Measurements from ENCODE around the gene FOXN3. TPM values are rescaled to one million over a fixed set of nuclear protein-coding genes. Genes with fewer than 3 reads are reported as not detected.

The FOXN3 gene
- total and polyA plus RNA-seq, 2 donors (not counting 3 experiments of a cell fraction or from before 2014, with no cell fraction given): 16.9 to 41.8 TPM

DNA sequence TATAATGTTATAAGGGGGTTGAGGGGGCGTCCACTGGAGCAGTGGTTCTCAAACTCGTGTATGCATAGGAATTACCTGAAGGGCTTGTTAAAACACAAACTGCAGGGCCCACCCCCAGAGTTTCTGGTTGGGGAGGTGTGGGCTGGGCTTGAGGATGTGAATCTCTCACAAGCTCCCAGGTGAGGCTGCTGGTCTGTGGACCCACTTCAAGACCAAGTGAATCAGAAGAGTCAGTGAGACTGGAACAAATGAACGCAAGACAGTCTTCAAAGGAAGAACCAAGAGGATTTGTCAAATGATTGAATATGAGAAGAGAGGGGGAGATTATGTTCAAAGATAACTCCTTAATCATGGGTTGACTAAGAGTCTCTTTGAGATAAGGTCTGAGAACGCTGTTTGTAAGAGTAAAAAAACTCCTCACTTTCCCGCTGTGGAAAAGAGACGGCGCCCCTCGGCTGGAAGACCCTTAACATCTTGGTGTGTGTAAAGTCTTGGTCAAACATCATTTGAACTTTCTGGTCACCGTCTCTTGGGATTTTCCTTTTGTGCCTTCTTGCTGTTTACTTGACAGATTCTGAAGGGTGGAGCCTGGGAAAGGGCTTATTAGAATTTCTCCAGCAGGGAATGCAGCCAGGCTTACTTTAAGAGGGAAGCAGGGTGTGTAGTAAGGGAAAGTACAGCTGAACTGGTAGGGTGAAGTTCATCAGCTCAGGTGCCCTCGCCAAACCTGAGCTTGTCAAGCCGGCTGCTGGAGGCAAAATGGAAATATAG, 5.3 kb upstream of the FOXN3 start:
- ChIA-PET CTCF (no interaction called here), POLR2A (no interaction called here)
- no TSS peak for BruUV-seq (replicated peaks)
- H3K4me2 ChIP-seq (ENCODE audit: insufficient read depth, low read length): no peak overlapping the region
- no peaks in the 10 kb centered on the region for H3K79me2 ChIP-seq (ENCODE audit: control insufficient read depth, insufficient read depth, low read length)
- intact Hi-C loops (cut with micrococcal nuclease) (no loop called here), dilution Hi-C loops (cut with MboI; ENCODE audit: extremely low pct_ligation_motif_present, low sequenced_read_pairs) (no loop called here)
- no peak overlapping the region for H3K27ac ChIP-seq (ENCODE audit: insufficient read depth, low read depth, low read length)
- no peak overlapping the region for H2AFZ ChIP-seq (ENCODE audit: low read depth, low read length)
- no peaks in the 10 kb centered on the region for H3K27me3 ChIP-seq (ENCODE audit: control insufficient read depth in 2 of 2, insufficient read depth in 2 of 2, low read length in 2 of 2)
- DNase-seq (ENCODE audit: low read depth, low spot score) (no peak), FAIRE-seq (no peak)
- no peak overlapping the region for H3K9ac ChIP-seq (replicated peaks; ENCODE audit: extremely low read depth, insufficient read depth, low read length)
- H3K4me1 ChIP-seq (ENCODE audit: control insufficient read depth, extremely low read depth, insufficient read depth, low read length): peaks cover 3% of the 10 kb centered on the region
- H4K20me1 ChIP-seq (replicated peaks; ENCODE audit: control insufficient read depth, extremely low read depth, insufficient read depth, low read length): no peaks in the 10 kb centered on the region
- H3K4me3 ChIP-seq (replicated peaks in 1 of 3; ENCODE audit: insufficient read depth in 1 of 3, low read depth in 1 of 3, low read length in 3 of 3): no peak overlapping the region
- no peaks in the 10 kb centered on the region for H3K9me1 ChIP-seq (replicated peaks; ENCODE audit: control insufficient read depth, extremely low read depth, insufficient read depth, low read length)
- H3K36me3 ChIP-seq (ENCODE audit: control insufficient read depth in 2 of 2, extremely low read depth in 1 of 2, insufficient read depth in 2 of 2, low read length in 2 of 2): no peaks in the 10 kb centered on the region
- TF ChIP-seq FOS (IDR thresholded peaks at IDR 0.05; ENCODE audit: borderline replicate concordance, insufficient read depth, low read length) (no peak), POLR2AphosphoS5 (IDR thresholded peaks at IDR 0.05; ENCODE audit: insufficient read depth, low read depth, low read length) (no peak), JUN (IDR thresholded peaks at IDR 0.05; ENCODE audit: borderline replicate concordance, insufficient read depth, insufficient read length, low read depth) (no peak), MYC (IDR thresholded peaks at IDR 0.05; ENCODE audit: low read depth, low read length) (no peak), POLR2A (IDR thresholded peaks at IDR 0.05; ENCODE audit: low read depth, low read length) (no peak), EZH2 (IDR thresholded peaks at IDR 0.05; ENCODE audit: borderline replicate concordance, low read depth, low read length, severe bottlenecking) (no peak), GATA2 (IDR thresholded peaks at IDR 0.05; ENCODE audit: insufficient read depth, insufficient read length, low read depth, low read length) (no peak)
- TF ChIP-seq, protein P1, sequence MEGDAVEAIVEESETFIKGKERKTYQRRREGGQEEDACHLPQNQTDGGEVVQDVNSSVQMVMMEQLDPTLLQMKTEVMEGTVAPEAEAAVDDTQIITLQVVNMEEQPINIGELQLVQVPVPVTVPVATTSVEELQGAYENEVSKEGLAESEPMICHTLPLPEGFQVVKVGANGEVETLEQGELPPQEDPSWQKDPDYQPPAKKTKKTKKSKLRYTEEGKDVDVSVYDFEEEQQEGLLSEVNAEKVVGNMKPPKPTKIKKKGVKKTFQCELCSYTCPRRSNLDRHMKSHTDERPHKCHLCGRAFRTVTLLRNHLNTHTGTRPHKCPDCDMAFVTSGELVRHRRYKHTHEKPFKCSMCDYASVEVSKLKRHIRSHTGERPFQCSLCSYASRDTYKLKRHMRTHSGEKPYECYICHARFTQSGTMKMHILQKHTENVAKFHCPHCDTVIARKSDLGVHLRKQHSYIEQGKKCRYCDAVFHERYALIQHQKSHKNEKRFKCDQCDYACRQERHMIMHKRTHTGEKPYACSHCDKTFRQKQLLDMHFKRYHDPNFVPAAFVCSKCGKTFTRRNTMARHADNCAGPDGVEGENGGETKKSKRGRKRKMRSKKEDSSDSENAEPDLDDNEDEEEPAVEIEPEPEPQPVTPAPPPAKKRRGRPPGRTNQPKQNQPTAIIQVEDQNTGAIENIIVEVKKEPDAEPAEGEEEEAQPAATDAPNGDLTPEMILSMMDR (IDR thresholded peaks at IDR 0.05; ENCODE audit: extremely low read depth in 1 of 2, insufficient read depth in 1 of 2, low read depth in 1 of 2, low read length in 2 of 2): no peak
- TF ChIP-seq, protein P2, sequence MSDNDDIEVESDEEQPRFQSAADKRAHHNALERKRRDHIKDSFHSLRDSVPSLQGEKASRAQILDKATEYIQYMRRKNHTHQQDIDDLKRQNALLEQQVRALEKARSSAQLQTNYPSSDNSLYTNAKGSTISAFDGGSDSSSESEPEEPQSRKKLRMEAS (IDR thresholded peaks at IDR 0.05; ENCODE audit: insufficient read depth, insufficient read length): no peak
- H3K9me3 ChIP-seq (replicated peaks; ENCODE audit: control insufficient read depth, insufficient read depth, low read length): no peaks in the 10 kb centered on the region
